ENCODE measurements around the gene OGT. TPM values are rescaled to one million over a fixed set of nuclear protein-coding genes. Genes with fewer than 3 reads are reported as not detected.
"Not testable (repeated sequence)": the region's sequence is repeated elsewhere in the genome, so short reads cannot be mapped to it uniquely, and the experiment has no call there.

Gene OGT
- total RNA-seq, 1 donor from 2014 or later, result 49.6 TPM

DNA sequence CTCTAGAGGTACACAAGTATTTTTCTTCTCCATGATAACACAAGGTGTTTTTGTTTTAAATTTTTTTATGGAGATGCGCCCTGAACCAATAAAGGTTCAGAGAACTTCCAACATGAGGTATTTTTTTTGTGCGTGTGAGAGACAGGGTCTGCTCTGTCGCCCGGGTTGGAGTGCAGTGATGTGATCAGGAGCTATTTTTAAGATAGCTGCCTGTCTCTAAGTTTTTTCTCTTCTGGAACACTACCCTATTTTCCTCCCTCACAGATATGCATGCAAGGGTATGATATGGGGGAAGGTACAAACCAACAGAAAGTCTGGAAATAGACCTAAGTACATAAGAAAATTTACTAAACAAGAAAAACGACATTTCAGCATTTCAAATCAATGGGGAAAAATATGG, 48.3 kb downstream of the OGT start:
- H3K4me3 ChIP-seq (ENCODE audit: low read depth, low read length), result no peak overlapping the region
- TF ChIP-seq, protein P1, sequence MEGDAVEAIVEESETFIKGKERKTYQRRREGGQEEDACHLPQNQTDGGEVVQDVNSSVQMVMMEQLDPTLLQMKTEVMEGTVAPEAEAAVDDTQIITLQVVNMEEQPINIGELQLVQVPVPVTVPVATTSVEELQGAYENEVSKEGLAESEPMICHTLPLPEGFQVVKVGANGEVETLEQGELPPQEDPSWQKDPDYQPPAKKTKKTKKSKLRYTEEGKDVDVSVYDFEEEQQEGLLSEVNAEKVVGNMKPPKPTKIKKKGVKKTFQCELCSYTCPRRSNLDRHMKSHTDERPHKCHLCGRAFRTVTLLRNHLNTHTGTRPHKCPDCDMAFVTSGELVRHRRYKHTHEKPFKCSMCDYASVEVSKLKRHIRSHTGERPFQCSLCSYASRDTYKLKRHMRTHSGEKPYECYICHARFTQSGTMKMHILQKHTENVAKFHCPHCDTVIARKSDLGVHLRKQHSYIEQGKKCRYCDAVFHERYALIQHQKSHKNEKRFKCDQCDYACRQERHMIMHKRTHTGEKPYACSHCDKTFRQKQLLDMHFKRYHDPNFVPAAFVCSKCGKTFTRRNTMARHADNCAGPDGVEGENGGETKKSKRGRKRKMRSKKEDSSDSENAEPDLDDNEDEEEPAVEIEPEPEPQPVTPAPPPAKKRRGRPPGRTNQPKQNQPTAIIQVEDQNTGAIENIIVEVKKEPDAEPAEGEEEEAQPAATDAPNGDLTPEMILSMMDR (conservative IDR thresholded peaks at IDR 0.05; ENCODE audit: low read depth, low read length), result no peak
- no peak for DNase-seq (ENCODE audit: low read depth)

DNA sequence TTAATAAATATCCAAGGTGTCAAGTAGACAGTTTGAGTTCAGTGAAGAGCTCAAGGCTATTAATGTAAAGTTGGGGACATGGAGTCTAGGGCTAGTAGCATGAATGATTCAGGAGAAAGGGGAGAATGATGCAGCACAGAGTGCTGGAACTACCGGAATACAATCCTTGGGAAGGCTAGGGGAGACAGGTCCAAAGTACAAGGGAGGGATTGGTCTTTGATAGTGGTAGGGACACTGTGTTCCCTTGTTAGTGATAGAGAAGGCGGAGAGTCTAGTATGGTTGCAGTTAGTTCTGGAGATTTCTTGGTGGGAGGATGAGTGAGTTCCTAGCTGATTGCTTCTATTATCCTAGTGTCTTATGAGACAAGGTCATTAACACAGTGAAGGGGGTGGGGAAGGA, 54.0 kb downstream of the OGT start:
- no peak for DNase-seq (ENCODE audit: low read depth)
- TF ChIP-seq, protein P1 (conservative IDR thresholded peaks at IDR 0.05; ENCODE audit: low read depth, low read length), result no peak
- no peak overlapping the region for H3K4me3 ChIP-seq (ENCODE audit: low read depth, low read length)

DNA sequence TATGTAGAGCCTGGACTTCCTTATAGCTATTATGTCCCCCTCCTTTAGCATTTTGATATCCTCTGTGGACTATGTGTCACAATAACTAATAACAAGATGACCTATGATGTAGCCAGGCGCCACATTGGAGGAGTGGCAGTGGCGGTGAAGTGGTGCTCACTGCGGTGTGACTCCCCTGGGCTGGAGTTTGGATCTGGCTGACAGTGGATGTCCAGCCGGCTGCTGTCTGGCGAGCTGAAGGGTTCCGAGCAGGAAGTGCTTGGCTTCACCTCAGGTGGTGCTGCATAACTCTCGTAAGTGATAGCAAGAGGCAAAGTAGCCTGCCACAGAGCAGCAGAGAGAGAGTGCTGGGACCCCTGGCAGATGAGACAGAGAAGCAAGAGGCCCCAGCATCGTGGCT, 60.3 kb downstream of the OGT start:
- not testable (repeated sequence) for DNase-seq (ENCODE audit: low read depth); H3K4me3 ChIP-seq (ENCODE audit: low read depth, low read length)

DNA sequence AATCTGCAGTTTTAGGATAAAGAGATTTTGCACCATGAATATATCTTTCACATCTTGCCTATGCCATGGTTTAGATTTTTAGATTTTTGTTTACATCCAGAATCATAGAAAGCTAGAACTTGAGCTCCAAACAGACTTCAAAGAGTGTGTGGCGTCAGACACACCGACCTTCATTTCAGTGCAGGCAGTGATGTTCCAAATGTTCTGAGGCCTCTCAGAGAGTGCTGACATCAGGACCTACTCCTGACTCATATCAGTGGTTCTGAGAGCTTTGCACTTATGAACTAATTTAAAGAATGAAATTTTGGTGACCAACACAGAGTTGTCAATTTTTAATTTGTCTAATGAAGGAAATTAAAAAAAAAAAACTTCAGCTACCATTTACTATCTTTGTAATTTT, 67.1 kb downstream of the OGT start:
- no peak overlapping the region for H3K4me3 ChIP-seq (ENCODE audit: low read depth, low read length)
- TF ChIP-seq, protein P1 (conservative IDR thresholded peaks at IDR 0.05; ENCODE audit: low read depth, low read length), result no peak
- DNase-seq (ENCODE audit: low read depth), result no peak

- DNase-seq (ENCODE audit: low read depth), result no peak
- TF ChIP-seq, protein P1 (conservative IDR thresholded peaks at IDR 0.05; ENCODE audit: low read depth, low read length), result no peak
- H3K4me3 ChIP-seq (ENCODE audit: low read depth, low read length), result no peak overlapping the region
Measured at GRCh38 chrX:71603618-71604017, 70.7 kb downstream of the OGT start.

DNA sequence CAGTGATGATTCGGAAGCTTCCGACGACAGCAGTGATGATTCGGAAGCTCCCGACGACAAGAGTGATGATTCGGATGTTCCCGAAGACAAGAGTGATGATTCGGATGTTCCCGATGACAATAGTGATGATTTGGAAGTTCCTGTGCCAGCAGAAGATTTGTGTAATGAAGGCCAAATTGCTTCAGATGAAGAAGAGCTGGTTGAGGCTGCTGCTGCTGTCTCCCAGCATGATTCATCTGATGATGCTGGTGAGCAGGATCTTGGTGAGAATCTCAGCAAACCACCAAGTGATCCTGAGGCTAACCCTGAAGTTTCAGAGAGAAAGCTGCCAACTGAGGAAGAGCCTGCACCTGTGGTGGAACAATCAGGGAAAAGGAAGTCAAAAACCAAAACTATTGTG, 71.2 kb downstream of the OGT start:
- H3K4me3 ChIP-seq (ENCODE audit: low read depth, low read length), result no peak overlapping the region
- TF ChIP-seq, protein P1 (conservative IDR thresholded peaks at IDR 0.05; ENCODE audit: low read depth, low read length), result no peak
- no peak for DNase-seq (ENCODE audit: low read depth)

- H3K4me3 ChIP-seq (ENCODE audit: low read depth, low read length), result no peak overlapping the region
- no peak for DNase-seq (ENCODE audit: low read depth)
- TF ChIP-seq, protein P1 (conservative IDR thresholded peaks at IDR 0.05; ENCODE audit: low read depth, low read length), result no peak
Measured at GRCh38 chrX:71604796-71605568, 72.1 kb downstream of the OGT start.

Data from epithelial cell of proximal tubule (primary cell).